ENCODE data around the gene FBXL13. TPM values are rescaled to one million over a fixed set of nuclear protein-coding genes. Genes with fewer than 3 reads are reported as not detected.

The FBXL13 gene
- total and polyA plus RNA-seq, 11 donors: 0.16 to 1.2 (median 0.41) TPM; not detected in 1

DNA sequence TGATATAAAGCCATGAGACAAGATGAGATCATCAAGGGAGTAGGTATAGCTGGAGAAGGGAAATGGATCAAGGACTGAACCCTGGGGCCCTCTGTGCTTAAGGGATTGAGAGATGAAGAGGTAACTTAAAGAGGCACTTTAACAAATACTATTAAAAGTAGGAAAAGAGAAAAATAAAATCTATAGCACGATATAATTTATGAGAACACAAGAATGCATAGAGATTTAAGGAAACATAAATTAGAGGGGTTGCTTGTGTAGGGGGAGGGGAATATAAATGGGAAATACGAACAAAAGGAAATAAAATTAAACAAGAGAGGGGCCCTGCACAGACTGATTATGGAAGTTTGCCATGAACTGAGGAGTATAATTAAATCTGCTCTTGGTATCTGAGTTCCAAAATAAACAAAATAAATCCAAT lies 177.4 kb downstream of the FBXL13 start:
- no peaks in the 10 kb centered on the region for H3K27me3 ChIP-seq
- peaks cover 0 to 55% (median 18%) of the 10 kb centered on the region in 12 donors for H3K4me1 ChIP-seq
- no peaks in the 10 kb centered on the region for H3K9me3 ChIP-seq
- no peak for TF ChIP-seq POLR2A (IDR thresholded peaks at IDR 0.05)
- TF ChIP-seq, protein P1, sequence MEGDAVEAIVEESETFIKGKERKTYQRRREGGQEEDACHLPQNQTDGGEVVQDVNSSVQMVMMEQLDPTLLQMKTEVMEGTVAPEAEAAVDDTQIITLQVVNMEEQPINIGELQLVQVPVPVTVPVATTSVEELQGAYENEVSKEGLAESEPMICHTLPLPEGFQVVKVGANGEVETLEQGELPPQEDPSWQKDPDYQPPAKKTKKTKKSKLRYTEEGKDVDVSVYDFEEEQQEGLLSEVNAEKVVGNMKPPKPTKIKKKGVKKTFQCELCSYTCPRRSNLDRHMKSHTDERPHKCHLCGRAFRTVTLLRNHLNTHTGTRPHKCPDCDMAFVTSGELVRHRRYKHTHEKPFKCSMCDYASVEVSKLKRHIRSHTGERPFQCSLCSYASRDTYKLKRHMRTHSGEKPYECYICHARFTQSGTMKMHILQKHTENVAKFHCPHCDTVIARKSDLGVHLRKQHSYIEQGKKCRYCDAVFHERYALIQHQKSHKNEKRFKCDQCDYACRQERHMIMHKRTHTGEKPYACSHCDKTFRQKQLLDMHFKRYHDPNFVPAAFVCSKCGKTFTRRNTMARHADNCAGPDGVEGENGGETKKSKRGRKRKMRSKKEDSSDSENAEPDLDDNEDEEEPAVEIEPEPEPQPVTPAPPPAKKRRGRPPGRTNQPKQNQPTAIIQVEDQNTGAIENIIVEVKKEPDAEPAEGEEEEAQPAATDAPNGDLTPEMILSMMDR (IDR thresholded peaks at IDR 0.05): no peak
- no peak overlapping the region for H3K4me3 ChIP-seq
- H3K36me3 ChIP-seq: no peaks in the 10 kb centered on the region
- 34 to 52% (median 42%) methylated on average over 2 of the region's 2 CpGs for WGBS, 4 donors
- H3K27ac ChIP-seq: peak overlapping the region in 3 of 12 donors; percentile 20 to 68 (median 50)
- no peak for DNase-seq
- no peak for ATAC-seq
- intact Hi-C loops (cut with DNase I): loop anchor here in 3 of 10 donors (10.0 kb wide), 2 partner anchors 48 to 98 kb away; no protein-coding TSS in a partner anchor

DNA sequence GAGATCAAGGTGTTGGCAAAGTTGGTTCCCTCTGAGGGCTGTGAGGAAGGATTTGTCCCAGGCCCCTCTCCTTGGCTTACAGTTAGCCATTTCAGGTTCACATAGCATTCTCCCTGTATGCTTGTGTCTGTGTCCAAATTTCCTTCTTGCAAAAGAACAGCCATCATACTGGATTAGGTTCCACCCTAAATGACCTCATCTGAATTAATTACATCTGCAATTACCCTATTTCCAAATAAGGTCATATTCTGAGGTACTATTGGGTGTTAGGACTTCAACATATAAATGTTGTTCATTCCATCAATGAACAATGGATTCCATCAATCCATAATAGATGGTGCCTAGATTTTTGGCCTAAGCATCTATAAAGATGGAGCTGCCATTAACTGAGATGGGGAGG lies 178.0 kb downstream of the FBXL13 start:
- peaks cover 2 to 61% (median 23%) of the 10 kb centered on the region in 12 donors for H3K4me1 ChIP-seq
- ATAC-seq (no peak), DNase-seq (no peak)
- TF ChIP-seq, protein P1 (IDR thresholded peaks at IDR 0.05): no peak
- no peak for TF ChIP-seq POLR2A (IDR thresholded peaks at IDR 0.05)
- no peaks in the 10 kb centered on the region for H3K27me3 ChIP-seq
- no peaks in the 10 kb centered on the region for H3K9me3 ChIP-seq
- H3K27ac ChIP-seq: peak overlapping the region in 6 of 12 donors; percentile 20 to 68 (median 54)
- intact Hi-C loops (cut with DNase I): loop anchor here in 3 of 10 donors (10.0 kb wide), 2 partner anchors 48 to 98 kb away; no protein-coding TSS in a partner anchor
- H3K4me3 ChIP-seq: no peak overlapping the region
- H3K36me3 ChIP-seq: no peaks in the 10 kb centered on the region

DNA sequence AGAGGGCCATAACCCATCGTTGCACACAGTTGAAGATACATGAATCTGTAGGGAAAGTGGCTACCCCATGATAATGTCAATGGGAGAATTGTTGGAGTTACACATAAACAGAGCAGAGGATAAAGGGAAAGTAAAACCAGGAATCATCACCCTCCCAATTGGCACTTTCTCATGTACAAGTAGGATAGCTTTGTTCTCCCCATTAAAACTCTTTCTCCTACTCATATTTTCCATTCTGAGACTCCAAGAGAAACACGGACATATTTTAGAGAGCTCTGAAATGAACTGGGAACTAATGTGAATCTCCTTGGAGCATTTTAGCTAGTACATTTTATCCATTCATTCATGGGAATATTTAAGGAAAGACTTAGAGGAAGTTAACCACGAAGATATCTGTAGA lies 179.0 kb downstream of the FBXL13 start:
- no peaks in the 10 kb centered on the region for H3K27me3 ChIP-seq
- no peaks in the 10 kb centered on the region for H3K9me3 ChIP-seq
- WGBS, 4 donors: 44 to 61% (median 49%) methylated on average over 3 of the region's 3 CpGs
- H3K4me1 ChIP-seq: peaks cover 2 to 71% (median 26%) of the 10 kb centered on the region in 12 donors
- intact Hi-C loops (cut with DNase I): loop anchor here in 3 of 10 donors (10.0 kb wide), 2 partner anchors 49 to 99 kb away; no protein-coding TSS in a partner anchor
- peak overlapping the region in 8 of 12 donors; percentile 5 to 68 (median 42) for H3K27ac ChIP-seq
- no peaks in the 10 kb centered on the region for H3K36me3 ChIP-seq
- TF ChIP-seq, protein P1 (IDR thresholded peaks at IDR 0.05): no peak
- no peak for TF ChIP-seq POLR2A (IDR thresholded peaks at IDR 0.05)
- no peak overlapping the region for H3K4me3 ChIP-seq
- ATAC-seq: peak in 2 of 4 donors; percentile 32 to 67
- no peak for DNase-seq

DNA sequence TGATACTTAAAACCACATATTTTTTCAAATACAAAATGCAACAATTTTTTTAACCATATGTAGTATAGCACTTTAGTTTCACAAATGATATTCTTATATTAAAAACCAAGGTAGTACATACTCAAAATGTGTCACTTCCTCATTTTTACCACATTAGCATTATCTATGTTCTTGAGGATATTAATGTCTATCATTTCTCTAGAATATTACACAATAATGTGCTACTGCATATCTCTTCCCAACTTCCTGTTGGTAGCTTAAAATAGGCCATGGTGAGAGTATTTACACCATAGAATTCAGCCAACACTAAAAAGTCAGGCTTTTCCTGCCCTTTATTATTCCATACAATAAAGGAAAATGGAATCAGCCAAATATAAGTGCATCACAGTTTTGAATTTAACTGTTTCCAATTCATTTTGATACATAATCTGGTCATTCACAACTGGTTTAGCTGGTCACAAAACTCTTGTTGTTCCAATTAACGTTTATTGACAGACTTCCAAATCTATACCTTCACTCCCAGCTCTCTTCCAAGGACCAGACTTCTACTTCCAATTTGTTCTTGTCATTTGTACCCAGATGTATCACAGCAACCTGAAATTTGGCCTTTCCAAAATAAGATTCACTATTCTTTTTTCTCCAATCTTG lies 181.8 kb downstream of the FBXL13 start:
- Histone ChIP-seq H3K27ac (peak overlapping the region in 7 of 12 donors; percentile 1 to 68 (median 55)), H3K9me3 (no peaks in the 10 kb centered on the region), H3K4me1 (peaks cover 2 to 71% (median 19%) of the 10 kb centered on the region in 12 donors), H3K27me3 (no peaks in the 10 kb centered on the region), H3K36me3 (no peaks in the 10 kb centered on the region), H3K4me3 (no peak overlapping the region)
- intact Hi-C loops (cut with DNase I): loop anchor here in 3 of 10 donors (10.0 kb wide), 2 partner anchors 52 to 102 kb away; no protein-coding TSS in a partner anchor
- ATAC-seq (peak in 1 of 4 donors; percentile 33), DNase-seq (no peak)
- WGBS, 4 donors: 57 to 70% (median 62%) methylated on average over 1 of the region's 1 CpG
- TF ChIP-seq, protein P1 (IDR thresholded peaks at IDR 0.05): no peak
- TF ChIP-seq POLR2A (IDR thresholded peaks at IDR 0.05): no peak
